Tibial artery (tissue), 4 donors: ENCODE measurements around the gene CEP350.

Source experiments
- DNase-seq, 2 donors: peaks; one replicate each; pipeline ENCODE4 v3.0.0-alpha.2; 2019
- H3K27ac ChIP-seq, 2 donors: fragments of 200-600 bp; sonication (generic) in 1 of 2; 1 replicate in 1 of 2; 2 replicates in 1 of 2; pipeline ENCODE4 v1.5.1; 2018 to 2019; ENCODE audit warnings: mild to moderate bottlenecking in 1 of 2
- H3K27me3 ChIP-seq, 2 donors: fragments of 200-600 bp; sonication (generic) in 1 of 2; one replicate each; pipeline versions ENCODE4 v1.5.1 to v1.6.0; 2016 to 2019
- H3K36me3 ChIP-seq, 3 donors: fragments of 200-600 bp; sonication (generic) in 2 of 3; one replicate each; pipeline ENCODE4 v1.5.1; 2016 to 2019; ENCODE audit warnings: mild to moderate bottlenecking in 2 of 3
- H3K4me1 ChIP-seq, 4 donors: fragments of 200-600 bp; sonication (generic) in 2 of 4; 1 replicate in 3 of 4; 2 replicates in 1 of 4; pipeline ENCODE4 v1.5.1; 2016 to 2019
- H3K4me3 ChIP-seq, 2 donors: fragments of 200-600 bp; sonication (generic) in 1 of 2; 1 replicate in 1 of 2; 2 replicates in 1 of 2; pipeline ENCODE4 v1.5.1; 2018 to 2019; ENCODE audit warnings: mild to moderate bottlenecking in 2 of 2
- H3K9me3 ChIP-seq, 3 donors: fragments of 200-600 bp; sonication (generic) in 1 of 3; one replicate each; pipeline ENCODE4 v1.5.1; 2016 to 2019
- CTCF ChIP-seq, 2 experiments: fragments of 200-600 bp in 1 of 2; fragments of 450-650 bp in 1 of 2; IDR thresholded peaks; one replicate each; pipeline ENCODE4 v1.5.1; 2017 to 2019; ENCODE audit warnings: antibody characterized with exemption in 2 of 2, mild to moderate bottlenecking in 1 of 2, moderate library complexity in 1 of 2
- intact Hi-C: fragments of 100-400 bp; cut with DNase I; formaldehyde crosslinking; loops from one replicate; pipeline ENCODE4 v1.15.0; 2023; ENCODE audit warnings: low total_unique reads

The CEP350 gene

GRCh38 chr1:180081474-180081873, 126.9 kb downstream of the CEP350 start:
- no peaks in the 10 kb centered on the region for H3K9me3 ChIP-seq
- H3K4me3 ChIP-seq = no peak overlapping the region
- no peak for DNase-seq
- H3K4me1 ChIP-seq = no peaks in the 10 kb centered on the region
- H3K27me3 ChIP-seq = no peaks in the 10 kb centered on the region
- intact Hi-C loops = no loop called here
- no peak overlapping the region for H3K27ac ChIP-seq
- H3K36me3 ChIP-seq = peaks cover 68 to 83% (median 80%) of the 10 kb centered on the region in 3 donors
- no peak for TF ChIP-seq CTCF (IDR thresholded peaks at IDR 0.05)

GRCh38 chr1:180083164-180083563, 128.6 kb downstream of the CEP350 start:
- no peak overlapping the region for H3K4me3 ChIP-seq
- intact Hi-C loops = no loop called here
- TF ChIP-seq CTCF (IDR thresholded peaks at IDR 0.05) = no peak

GRCh38 chr1:180084867-180085266, 130.3 kb downstream of the CEP350 start:
- Histone ChIP-seq H3K9me3 (no peaks in the 10 kb centered on the region), H3K4me3 (no peak overlapping the region), H3K27me3 (no peaks in the 10 kb centered on the region), H3K4me1 (no peaks in the 10 kb centered on the region), H3K27ac (no peak overlapping the region), H3K36me3 (peaks cover 46 to 72% (median 71%) of the 10 kb centered on the region in 3 donors)
- TF ChIP-seq CTCF (IDR thresholded peaks at IDR 0.05) = no peak
- intact Hi-C loops = no loop called here
- DNase-seq = no peak

More at GRCh38 chr1:180083164-180083563, 128.6 kb downstream of the CEP350 start:
- no peak overlapping the region for H3K27ac ChIP-seq
- DNase-seq = no peak
- H3K9me3 ChIP-seq = no peaks in the 10 kb centered on the region
- H3K36me3 ChIP-seq = peaks cover 59 to 73% (median 69%) of the 10 kb centered on the region in 3 donors
- no peaks in the 10 kb centered on the region for H3K4me1 ChIP-seq
- H3K27me3 ChIP-seq = no peaks in the 10 kb centered on the region

- no peaks in the 10 kb centered on the region for H3K9me3 ChIP-seq
- DNase-seq = no peak
- H3K4me1 ChIP-seq = no peaks in the 10 kb centered on the region
- H3K27ac ChIP-seq = no peak overlapping the region
- no peak overlapping the region for H3K4me3 ChIP-seq
- intact Hi-C loops = no loop called here
- no peaks in the 10 kb centered on the region for H3K27me3 ChIP-seq
- TF ChIP-seq CTCF (IDR thresholded peaks at IDR 0.05) = no peak
- H3K36me3 ChIP-seq = peaks cover 43 to 74% (median 70%) of the 10 kb centered on the region in 3 donors
These were observed 130.7 kb downstream of the CEP350 start for GRCh38 chr1:180085331-180085730.

GRCh38 chr1:180092931-180093650, 138.5 kb downstream of the CEP350 start:
- no peak for TF ChIP-seq CTCF (IDR thresholded peaks at IDR 0.05)
- Histone ChIP-seq H3K9me3 (no peaks in the 10 kb centered on the region), H3K27me3 (no peaks in the 10 kb centered on the region), H3K36me3 (peaks cover 66 to 87% (median 74%) of the 10 kb centered on the region in 3 donors), H3K4me1 (no peaks in the 10 kb centered on the region), H3K27ac (no peak overlapping the region), H3K4me3 (no peak overlapping the region)
- intact Hi-C loops = no loop called here
- no peak for DNase-seq
